Transverse colon (tissue), 4 donors: ENCODE measurements around the gene EP400. TPM values are rescaled to one million over a fixed set of nuclear protein-coding genes. Genes with fewer than 3 reads are reported as not detected.

Source experiments
- DNase-seq: peaks from one replicate; pipeline ENCODE4 v3.0.0-alpha.2; 2019
- H3K27ac ChIP-seq, 4 donors: fragments of 200-600 bp; sonication (generic); 2 replicates each; pipeline ENCODE4 v1.5.1; 2016 to 2018; ENCODE audit warnings: inconsistent platforms in 4 of 4
- H3K27me3 ChIP-seq: fragments of 200-600 bp; sonication (generic); 2 replicates; pipeline ENCODE4 v1.5.1; 2017; ENCODE audit warnings: inconsistent platforms
- H3K36me3 ChIP-seq, 4 donors: fragments of 200-600 bp; sonication (generic); 2 replicates each; pipeline ENCODE4 v1.5.1; 2017 to 2019; ENCODE audit warnings: inconsistent platforms in 4 of 4
- H3K4me1 ChIP-seq, 4 donors: fragments of 200-600 bp; sonication (generic); 2 replicates each; pipeline ENCODE4 v1.5.1; 2017 to 2020; ENCODE audit warnings: inconsistent platforms in 4 of 4
- H3K4me3 ChIP-seq, 4 donors: fragments of 200-600 bp; sonication (generic); 1 replicate in 1 of 4; 2 replicates in 3 of 4; pipeline versions ENCODE4 v1.5.1 to v1.6.1; 2017 to 2019; ENCODE audit warnings: inconsistent platforms in 4 of 4
- H3K9me3 ChIP-seq, 2 donors: fragments of 200-600 bp; sonication (generic); 2 replicates each; pipeline ENCODE4 v1.5.1; 2017 to 2019; ENCODE audit warnings: inconsistent platforms in 2 of 2
- EP300 ChIP-seq: sonication (generic); formaldehyde crosslinking; IDR thresholded peaks from one replicate; pipeline ENCODE4 v1.6.1; 2017; ENCODE audit warnings: antibody characterized with exemption, low read depth
- POLR2A ChIP-seq: fragments of 450-650 bp; IDR thresholded peaks from one replicate; pipeline ENCODE4 v1.6.1; 2016; ENCODE audit warnings: antibody characterized with exemption, mild to moderate bottlenecking, moderate library complexity
- POLR2AphosphoS5 ChIP-seq, 3 donors: sonication (generic); formaldehyde crosslinking; IDR thresholded peaks; one replicate each; pipeline ENCODE4 v1.6.1; 2016; ENCODE audit warnings: antibody characterized with exemption in 3 of 3
- whole genome bisulfite sequencing, 2 donors: methylation state at CpG; one replicate each; pipeline ENCODE4 v1.1.5; 2018; ENCODE audit warnings: low coverage in 1 of 2; 5-methylcytosine and 5-hydroxymethylcytosine counted together
- in situ Hi-C, 4 donors: fragments of 200-750 bp; cut with MboI; loops; one replicate each; pipeline versions ENCODE4 v1.15.0 to v1.15.1; 2017; ENCODE audit warnings: low sequenced_read_pairs in 3 of 4, low pct_ligation_motif_present in 1 of 4, low pct_unique_long_range_greater_than_20kb in 1 of 4
- intact Hi-C: fragments of 100-400 bp; cut with DNase I; formaldehyde crosslinking; loops from one replicate; pipeline ENCODE4 v1.15.1; 2023; ENCODE audit warnings: low total_unique reads
- total RNA-seq, 4 donors: library from RNA; depleted of rRNA; stranded (reverse); fragments of >200 nt; gene quantifications; one replicate each; pipeline ENCODE4 v1.1.0, GENCODE V29; 2016
- TF ChIP-seq, protein P1 (sequence below), 5 experiments: fragments of 200-600 bp in 3 of 5; fragments of 450-650 bp in 2 of 5; sonication (generic) in 3 of 5; IDR thresholded peaks; 1 replicate in 2 of 5; 2 replicates in 3 of 5; pipeline ENCODE4 v1.5.1; 2016 to 2017; ENCODE audit warnings: antibody characterized with exemption in 5 of 5, inconsistent platforms in 3 of 5, mild to moderate bottlenecking in 2 of 5, moderate library complexity in 1 of 5

Gene EP400
- total RNA-seq, 4 donors from 2014 or later = 25.4 to 67.3 (median 37.5) TPM

- Histone ChIP-seq H3K9me3 (no peaks in the 10 kb centered on the region), H3K27ac (no peak overlapping the region), H3K27me3 (no peaks in the 10 kb centered on the region), H3K36me3 (peaks cover 0 to 36% (median 10%) of the 10 kb centered on the region in 4 donors), H3K4me1 (peaks cover 0 to 2% (median under 1%) of the 10 kb centered on the region in 4 donors), H3K4me3 (no peak overlapping the region)
- intact Hi-C loops = no loop called here
- TF ChIP-seq, protein P1, sequence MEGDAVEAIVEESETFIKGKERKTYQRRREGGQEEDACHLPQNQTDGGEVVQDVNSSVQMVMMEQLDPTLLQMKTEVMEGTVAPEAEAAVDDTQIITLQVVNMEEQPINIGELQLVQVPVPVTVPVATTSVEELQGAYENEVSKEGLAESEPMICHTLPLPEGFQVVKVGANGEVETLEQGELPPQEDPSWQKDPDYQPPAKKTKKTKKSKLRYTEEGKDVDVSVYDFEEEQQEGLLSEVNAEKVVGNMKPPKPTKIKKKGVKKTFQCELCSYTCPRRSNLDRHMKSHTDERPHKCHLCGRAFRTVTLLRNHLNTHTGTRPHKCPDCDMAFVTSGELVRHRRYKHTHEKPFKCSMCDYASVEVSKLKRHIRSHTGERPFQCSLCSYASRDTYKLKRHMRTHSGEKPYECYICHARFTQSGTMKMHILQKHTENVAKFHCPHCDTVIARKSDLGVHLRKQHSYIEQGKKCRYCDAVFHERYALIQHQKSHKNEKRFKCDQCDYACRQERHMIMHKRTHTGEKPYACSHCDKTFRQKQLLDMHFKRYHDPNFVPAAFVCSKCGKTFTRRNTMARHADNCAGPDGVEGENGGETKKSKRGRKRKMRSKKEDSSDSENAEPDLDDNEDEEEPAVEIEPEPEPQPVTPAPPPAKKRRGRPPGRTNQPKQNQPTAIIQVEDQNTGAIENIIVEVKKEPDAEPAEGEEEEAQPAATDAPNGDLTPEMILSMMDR (IDR thresholded peaks at IDR 0.05) = no peak
- TF ChIP-seq POLR2AphosphoS5 (IDR thresholded peaks at IDR 0.05) (no peak), POLR2A (no peak), EP300 (no peak)
- no peak for DNase-seq
- WGBS, 2 donors = 96% methylated on average over 15 of the region's 18 CpGs; no CpG with 5 or more reads in 1 of the 2 donors
- in situ Hi-C loops = no loop called here
Measured at GRCh38 chr12:131917711-131918306, 31.9 kb upstream of the EP400 start.

DNA sequence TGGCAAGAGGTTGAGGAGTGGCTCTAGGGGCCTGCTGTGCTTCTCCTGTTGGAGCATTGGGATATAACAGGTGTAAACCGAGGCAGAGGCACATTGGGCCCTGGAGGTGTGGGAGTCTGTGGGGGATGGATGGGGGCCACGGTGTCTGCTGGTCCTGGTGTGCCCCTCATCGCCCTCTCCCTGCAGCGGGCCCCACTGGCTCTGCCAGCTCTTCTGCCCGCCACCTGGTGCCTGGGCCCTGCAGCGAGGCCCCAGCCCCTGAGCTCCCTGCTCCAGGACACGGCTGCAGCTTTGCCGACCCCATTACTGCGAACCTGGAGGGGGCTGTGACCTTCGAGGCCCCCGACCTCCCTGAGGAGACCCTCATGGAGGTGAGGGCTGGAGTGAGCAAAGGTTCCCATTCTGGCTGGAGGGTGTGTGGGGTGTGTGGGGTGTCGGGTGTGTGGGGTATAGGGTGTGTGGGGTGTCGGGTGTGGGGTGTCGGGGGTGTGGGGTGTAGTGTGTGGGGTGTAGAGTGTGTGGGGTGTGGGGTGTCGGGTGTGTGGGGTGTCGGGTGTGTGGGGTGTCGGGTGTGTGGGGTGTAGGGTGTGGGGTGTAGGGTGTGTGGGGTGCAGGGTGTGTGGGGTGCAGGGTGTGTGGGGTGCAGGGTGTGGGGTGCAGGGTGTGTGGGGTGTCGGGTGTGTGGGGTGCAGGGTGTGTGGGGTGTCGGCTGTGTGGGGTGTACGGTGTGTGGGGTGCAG lies 31.3 kb upstream of the EP400 start:
- H3K4me1 ChIP-seq = no peaks in the 10 kb centered on the region
- no peaks in the 10 kb centered on the region for H3K27me3 ChIP-seq
- H3K4me3 ChIP-seq = no peak overlapping the region
- intact Hi-C loops (no loop called here), in situ Hi-C loops (no loop called here)
- no peak for DNase-seq
- WGBS, 2 donors = 90% methylated on average over 13 of the region's 20 CpGs; no CpG with 5 or more reads in 1 of the 2 donors
- H3K27ac ChIP-seq = no peak overlapping the region
- H3K9me3 ChIP-seq = no peaks in the 10 kb centered on the region
- TF ChIP-seq POLR2A (no peak), EP300 (no peak), POLR2AphosphoS5 (IDR thresholded peaks at IDR 0.05) (no peak)
- TF ChIP-seq, protein P1 (IDR thresholded peaks at IDR 0.05) = no peak
- H3K36me3 ChIP-seq = peaks cover 0 to 36% (median 10%) of the 10 kb centered on the region in 4 donors

DNA sequence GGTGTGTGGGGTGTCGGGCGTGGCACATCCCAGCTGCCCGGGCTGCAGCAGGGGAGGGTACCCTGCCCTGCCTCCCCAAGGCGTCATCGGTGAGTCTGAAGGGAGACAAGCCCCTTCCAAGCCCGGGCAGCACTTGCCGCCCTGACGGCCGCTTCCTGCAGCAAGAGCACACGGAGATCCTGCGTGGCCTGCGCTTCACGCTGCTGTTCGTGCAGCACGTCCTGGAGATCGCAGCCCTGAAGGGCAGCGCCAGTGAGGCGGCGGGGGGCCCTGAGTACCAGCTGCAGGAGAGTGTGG lies 30.7 kb upstream of the EP400 start:
- H3K4me1 ChIP-seq = no peaks in the 10 kb centered on the region
- intact Hi-C loops (no loop called here), in situ Hi-C loops (no loop called here)
- no peak for DNase-seq
- no peak overlapping the region for H3K27ac ChIP-seq
- H3K9me3 ChIP-seq = no peaks in the 10 kb centered on the region
- H3K27me3 ChIP-seq = no peaks in the 10 kb centered on the region
- no CpG with 5 or more reads among the region's 19 CpGs for WGBS, 2 donors
- peaks cover 0 to 36% (median 8%) of the 10 kb centered on the region in 4 donors for H3K36me3 ChIP-seq
- no peak overlapping the region for H3K4me3 ChIP-seq
- TF ChIP-seq POLR2A = no peak
- no peak for TF ChIP-seq EP300
- TF ChIP-seq, protein P1 (IDR thresholded peaks at IDR 0.05) = no peak
- TF ChIP-seq POLR2AphosphoS5 (IDR thresholded peaks at IDR 0.05) = no peak

DNA sequence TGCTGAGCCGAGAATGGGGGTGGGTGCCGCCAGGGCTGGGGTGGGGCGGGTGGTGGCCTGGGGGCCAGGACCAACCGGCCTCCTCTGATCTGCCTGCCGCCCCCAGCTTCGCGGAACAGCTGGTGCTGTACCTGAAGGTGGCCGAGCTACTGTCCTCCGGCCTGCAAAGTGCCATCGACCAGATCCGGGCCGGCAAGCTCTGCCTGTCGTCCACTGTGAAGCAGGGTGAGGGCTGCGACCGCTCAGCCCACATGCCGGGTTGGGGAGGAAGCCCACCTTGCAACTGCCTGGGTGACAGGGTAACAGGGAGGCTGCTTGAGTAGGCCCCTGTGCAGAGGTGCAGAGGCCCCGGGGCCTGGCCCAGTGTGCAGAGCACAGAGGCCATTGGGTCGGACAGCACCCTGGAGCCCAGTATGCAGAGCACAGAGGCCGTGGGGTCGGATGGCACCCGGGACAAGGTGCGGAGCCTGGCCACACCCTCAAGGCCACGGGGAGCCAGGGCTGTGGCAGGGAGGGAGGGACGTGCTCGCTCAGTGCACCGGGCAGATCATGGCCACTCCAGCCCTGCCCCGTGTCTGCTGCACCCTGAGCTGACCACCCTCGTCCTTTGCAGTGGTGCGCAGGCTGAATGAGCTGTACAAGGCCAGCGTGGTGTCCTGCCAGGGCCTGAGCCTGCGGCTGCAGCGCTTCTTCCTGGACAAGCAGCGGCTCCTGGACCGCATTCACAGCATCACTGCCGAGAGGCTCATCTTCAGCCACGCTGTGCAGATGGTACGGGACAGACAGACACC lies 30.2 kb upstream of the EP400 start:
- Histone ChIP-seq H3K9me3 (no peaks in the 10 kb centered on the region), H3K4me1 (peaks cover 0 to 4% (median 0%) of the 10 kb centered on the region in 4 donors), H3K4me3 (no peak overlapping the region), H3K27me3 (no peaks in the 10 kb centered on the region), H3K36me3 (peaks cover 0 to 31% (median 6%) of the 10 kb centered on the region in 4 donors), H3K27ac (no peak overlapping the region)
- WGBS, 2 donors = 93% methylated on average over 29 of the region's 37 CpGs; no CpG with 5 or more reads in 1 of the 2 donors
- in situ Hi-C loops = no loop called here
- DNase-seq = no peak
- TF ChIP-seq POLR2A = no peak
- TF ChIP-seq EP300 = no peak
- no peak for TF ChIP-seq POLR2AphosphoS5 (IDR thresholded peaks at IDR 0.05)
- TF ChIP-seq, protein P1 (IDR thresholded peaks at IDR 0.05) = no peak
- intact Hi-C loops = no loop called here
